SK-N-SH (cell line): ENCODE results near the gene VPS8. TPM values are rescaled to one million over a fixed set of nuclear protein-coding genes. Genes with fewer than 3 reads are reported as not detected.

ENCODE experiments used
- CTCF ChIA-PET: fragments of 300-600, 350-600 bp; formaldehyde crosslinking; extraction: SDS; loops from one replicate; lab custom pipeline; 2021; lab: Yijun Ruan, JAX
- POLR2A ChIA-PET: fragments of 350-600 bp; sonication (Branson Sonifier 250); formaldehyde crosslinking; extraction: SDS; loops from one replicate; lab custom pipeline; 2020; ENCODE audit warnings: antibody characterized with exemption, inconsistent platforms; lab: Yijun Ruan, JAX
- DNase-seq: peaks from one replicate; pipeline ENCODE4 v3.0.0; 2012
- H2AFZ ChIP-seq: fragments of 200-600 bp; sonication (generic); 2 replicates; pipeline ENCODE4 v1.8.1; 2016; ENCODE audit warnings: antibody characterized with exemption, mild to moderate bottlenecking, low read depth
- H3F3A ChIP-seq: fragments of 200-600 bp; sonication (generic); replicated peaks from 2 replicates; pipeline ENCODE3; 2016; ENCODE audit warnings: antibody characterized with exemption, mild to moderate bottlenecking; ENCODE audit not compliant: insufficient read depth
- H3K27ac ChIP-seq, 2 experiments: fragments of 200-500 bp in 1 of 2; fragments of 200-600 bp in 1 of 2; sonication (Bioruptor generic) in 1 of 2; sonication (generic), shearing (Covaris generic) in 1 of 2; 2 replicates each; pipeline versions ENCODE4 v1.5.1 to v1.6.1; 2014 to 2016; ENCODE audit warnings: low read depth in 2 of 2, inconsistent platforms in 1 of 2, low read length in 1 of 2, mild to moderate bottlenecking in 1 of 2, mixed read lengths in 1 of 2
- H3K27me3 ChIP-seq: fragments of 200-600 bp; sonication (generic), shearing (Covaris generic); 2 replicates; pipeline ENCODE4 v1.6.1; 2016; ENCODE audit warnings: mixed run types; ENCODE audit not compliant: insufficient read depth
- H3K36me3 ChIP-seq, 2 experiments: fragments of 200-500 bp in 1 of 2; fragments of 200-600 bp in 1 of 2; sonication (Bioruptor generic) in 1 of 2; sonication (generic) in 1 of 2; replicated peaks in 1 of 2; 2 replicates each; pipeline versions ENCODE3 to v1.5.1; 2014 to 2016; ENCODE audit warnings: low read length in 1 of 2, mild to moderate bottlenecking in 1 of 2; ENCODE audit not compliant: insufficient read depth in 2 of 2, control insufficient read depth in 1 of 2
- H3K4me1 ChIP-seq, 2 experiments: fragments of 200-500 bp in 1 of 2; fragments of 200-600 bp in 1 of 2; sonication (Bioruptor generic) in 1 of 2; sonication (generic), shearing (Covaris generic) in 1 of 2; 2 replicates each; pipeline versions ENCODE4 v1.5.1 to v1.6.1; 2014 to 2016; ENCODE audit warnings: low read depth in 1 of 2, low read length in 1 of 2, mixed run types in 1 of 2; ENCODE audit not compliant: insufficient read depth in 2 of 2, control insufficient read depth in 1 of 2
- H3K4me2 ChIP-seq: fragments of 200-600 bp; sonication (generic), shearing (Covaris generic); 2 replicates; pipeline ENCODE4 v1.6.1; 2017; ENCODE audit warnings: mixed run types
- H3K4me3 ChIP-seq, 2 experiments: fragments of 200-500 bp in 1 of 2; fragments of 200-600 bp in 1 of 2; sonication (Bioruptor generic) in 1 of 2; sonication (generic), shearing (Covaris generic) in 1 of 2; 2 replicates each; pipeline versions ENCODE4 v1.5.1 to v1.8.1; 2014 to 2016; ENCODE audit warnings: low read depth in 2 of 2, inconsistent platforms in 1 of 2, low read length in 1 of 2, mild to moderate bottlenecking in 1 of 2, mixed read lengths in 1 of 2, moderate library complexity in 1 of 2
- H3K79me2 ChIP-seq: fragments of 200-600 bp; sonication (generic); 2 replicates; pipeline ENCODE4 v1.8.1; 2017; ENCODE audit warnings: mild to moderate bottlenecking; ENCODE audit not compliant: insufficient read depth
- H3K9ac ChIP-seq: fragments of 200-600 bp; sonication (generic); 2 replicates; pipeline ENCODE4 v1.6.1; 2017; ENCODE audit warnings: mixed run types
- H3K9me2 ChIP-seq: fragments of 200-600 bp; sonication (generic); 2 replicates; pipeline ENCODE4 v1.6.1; 2017; ENCODE audit warnings: mixed run types
- H3K9me3 ChIP-seq: fragments of 200-600 bp; sonication (generic); 2 replicates; pipeline ENCODE4 v1.6.1; 2017; ENCODE audit warnings: mixed run types, mild to moderate bottlenecking, moderate library complexity
- H4K20me1 ChIP-seq: fragments of 200-600 bp; sonication (generic); 2 replicates; pipeline ENCODE4 v1.6.1; 2017; ENCODE audit warnings: mild to moderate bottlenecking, mixed run types; ENCODE audit not compliant: insufficient read depth
- CTCF ChIP-seq: fragments of 200-600 bp; sonication (generic); IDR thresholded peaks from 2 replicates; pipeline ENCODE4 v1.6.1; 2017; ENCODE audit warnings: antibody characterized with exemption, mild to moderate bottlenecking, moderate library complexity
- ELF1 ChIP-seq: IDR thresholded peaks from 2 replicates; pipeline ENCODE4 v1.4.0; 2012
- EP300 ChIP-seq, 2 experiments: IDR thresholded peaks; 2 replicates each; pipeline versions ENCODE4 v1.4.0 to v1.6.1; 2012; ENCODE audit warnings: borderline replicate concordance in 1 of 2, low read depth in 1 of 2, low read length in 1 of 2
- EZH2phosphoT487 ChIP-seq: fragments of 200-600 bp; sonication (generic); IDR thresholded peaks from 2 replicates; pipeline ENCODE4 v1.6.1; 2017; ENCODE audit warnings: low read depth, mixed run types, mild to moderate bottlenecking, antibody characterized with exemption, moderate library complexity, borderline replicate concordance
- FOXJ3 ChIP-seq: sonication (generic); formaldehyde crosslinking; IDR thresholded peaks from 2 replicates; pipeline ENCODE4 v1.5.1; 2020; ENCODE audit warnings: mild to moderate bottlenecking, missing genetic modification reagents
- GABPA ChIP-seq: IDR thresholded peaks from 2 replicates; pipeline ENCODE4 v1.4.0; 2012; ENCODE audit warnings: low read depth, mild to moderate bottlenecking
- GATA2 ChIP-seq: sonication (generic); formaldehyde crosslinking; IDR thresholded peaks from 2 replicates; pipeline ENCODE4 v1.5.0; 2020; ENCODE audit warnings: mild to moderate bottlenecking, missing genetic modification reagents
- IRF3 ChIP-seq: fragments of 150-350 bp; IDR thresholded peaks from 2 replicates; pipeline ENCODE4 v1.6.1; 2016; ENCODE audit warnings: mild to moderate bottlenecking, low read depth, low read length
- JUND ChIP-seq: IDR thresholded peaks from 2 replicates; pipeline ENCODE4 v1.4.0; 2012
- MAX ChIP-seq: IDR thresholded peaks from 2 replicates; pipeline ENCODE4 v1.4.0; 2012; ENCODE audit warnings: low read depth
- MEF2A ChIP-seq: IDR thresholded peaks from 2 replicates; pipeline ENCODE4 v1.4.0; 2012; ENCODE audit warnings: low read depth, borderline replicate concordance
- MXI1 ChIP-seq: IDR thresholded peaks from 2 replicates; pipeline ENCODE4 v1.6.1; 2012; ENCODE audit warnings: mild to moderate bottlenecking, low read depth, low read length, improper control_type of control experiment
- NFIC ChIP-seq: IDR thresholded peaks from 2 replicates; pipeline ENCODE4 v1.4.0; 2012; ENCODE audit warnings: borderline replicate concordance
- POLR2AphosphoS5 ChIP-seq: IDR thresholded peaks from 2 replicates; pipeline ENCODE4 v1.6.1; 2012; ENCODE audit warnings: low read depth, low read length
- RAD21 ChIP-seq: IDR thresholded peaks from 2 replicates; pipeline ENCODE4 v1.6.1; 2012; ENCODE audit warnings: mild to moderate bottlenecking, low read length
- SIN3A ChIP-seq: IDR thresholded peaks from 2 replicates; pipeline ENCODE4 v1.6.1; 2012; ENCODE audit warnings: low read depth, mild to moderate bottlenecking, low read length, moderate library complexity, borderline replicate concordance
- TAF1 ChIP-seq: IDR thresholded peaks from 2 replicates; pipeline ENCODE4 v1.6.1; 2012; ENCODE audit warnings: low read depth, mild to moderate bottlenecking, low read length, moderate library complexity, borderline replicate concordance
- USF2 ChIP-seq: fragments of 150-350 bp; IDR thresholded peaks from 2 replicates; pipeline ENCODE4 v1.6.1; 2017; ENCODE audit warnings: antibody characterized with exemption, low read length, low read depth, borderline replicate concordance
- YY1 ChIP-seq: IDR thresholded peaks from 2 replicates; pipeline ENCODE4 v1.4.0; 2012; ENCODE audit warnings: low read depth, mild to moderate bottlenecking
- WGBS: methylation state at CpG from one replicate; pipeline ENCODE4 v1.1.6; 2017; ENCODE audit warnings: low lambda C conversion rate; 5-methylcytosine and 5-hydroxymethylcytosine counted together
- polyA plus RNA-seq, 3 experiments: library from polyadenylated mRNA; depleted of rRNA; stranded (reverse); fragments of >200 nt; gene quantifications; 2 replicates each; pipeline ENCODE4 v1.2.3, GENCODE V29; 2012

The VPS8 gene
- polyA plus RNA-seq, 1 of the 3 experiments (the other 2 are of a cell fraction) = 12.8 TPM

GRCh38 chr3:185024966-185025365 lies 213.0 kb downstream of the VPS8 start:
- CTCF ChIA-PET = interaction anchor here (1.3 kb wide), 1 partner anchor 13 kb away, joined by 3 read pairs; no protein-coding TSS in a partner anchor
- POLR2A ChIA-PET = no interaction called here
- H3K27ac ChIP-seq = no peak overlapping the region
- H4K20me1 ChIP-seq = no peaks in the 10 kb centered on the region
- H3K9me3 ChIP-seq = no peaks in the 10 kb centered on the region
- no peaks in the 10 kb centered on the region for H3K27me3 ChIP-seq
- H3K79me2 ChIP-seq = no peaks in the 10 kb centered on the region
- TF ChIP-seq MEF2A (no peak), MAX (no peak), GABPA (no peak), EZH2phosphoT487 (no peak), SIN3A (no peak)
- TF ChIP-seq, all 33 proteins: peak for 0
- WGBS = 96% methylated on average over 2 of the region's 2 CpGs
- no peak overlapping the region for H2AFZ ChIP-seq
- H3K9me2 ChIP-seq = 0 out of 2 replicates have a peak, but pooled peaks cover 3% of the 10 kb centered on the region
- peaks cover 0 to 7% of the 10 kb centered on the region in 2 experiments for H3K36me3 ChIP-seq
- no peak for DNase-seq
- H3K9ac ChIP-seq = no peak overlapping the region
- peaks cover 4% of the 10 kb centered on the region for H3F3A ChIP-seq
- H3K4me2 ChIP-seq = no peak overlapping the region
- no peak overlapping the region for H3K4me3 ChIP-seq
- no peaks in the 10 kb centered on the region for H3K4me1 ChIP-seq

- Histone ChIP-seq H3F3A (no peaks in the 10 kb centered on the region), H3K79me2 (no peaks in the 10 kb centered on the region), H3K9me2 (no peaks in the 10 kb centered on the region), H3K27me3 (no peaks in the 10 kb centered on the region), H4K20me1 (no peaks in the 10 kb centered on the region), H3K9me3 (no peaks in the 10 kb centered on the region), H3K27ac (no peak overlapping the region), H2AFZ (no peak overlapping the region), H3K4me1 (no peaks in the 10 kb centered on the region), H3K36me3 (peaks cover 0 to 7% of the 10 kb centered on the region in 2 experiments), H3K9ac (no peak overlapping the region), H3K4me2 (no peak overlapping the region), H3K4me3 (no peak overlapping the region)
- ChIA-PET POLR2A (no interaction called here), CTCF (no interaction called here)
- no peak for TF ChIP-seq RAD21
- TF ChIP-seq EZH2phosphoT487 = no peak
- no peak for TF ChIP-seq POLR2AphosphoS5
- TF ChIP-seq USF2 = no peak
- 82% methylated on average over 3 of the region's 3 CpGs for WGBS
- DNase-seq = no peak
Measured at GRCh38 chr3:185028121-185028520, 216.2 kb downstream of the VPS8 start.

GRCh38 chr3:185029086-185029485 lies 217.1 kb downstream of the VPS8 start:
- Histone ChIP-seq H4K20me1 (no peaks in the 10 kb centered on the region), H3F3A (no peaks in the 10 kb centered on the region), H3K4me1 (no peaks in the 10 kb centered on the region), H3K4me3 (no peak overlapping the region), H3K9me3 (no peaks in the 10 kb centered on the region), H3K36me3 (peaks cover 0 to 7% of the 10 kb centered on the region in 2 experiments), H3K9me2 (no peaks in the 10 kb centered on the region), H3K27me3 (no peaks in the 10 kb centered on the region), H2AFZ (no peak overlapping the region), H3K27ac (no peak overlapping the region), H3K4me2 (no peak overlapping the region), H3K79me2 (no peaks in the 10 kb centered on the region), H3K9ac (no peak overlapping the region)
- WGBS = 93% methylated on average over 1 of the region's 1 CpG
- ChIA-PET CTCF (interaction anchor here (0.6 kb wide), 1 partner anchor 13 kb away, joined by 3 read pairs; no protein-coding TSS in a partner anchor), POLR2A (no interaction called here)
- DNase-seq = no peak
- TF ChIP-seq GABPA (no peak), JUND (no peak), EZH2phosphoT487 (no peak), FOXJ3 (CRISPR knock-in tag) (no peak), TAF1 (no peak), EP300 (IDR thresholded peaks at IDR 0.05; ENCODE audit: borderline replicate concordance in 1 of 2, low read depth in 1 of 2, low read length in 1 of 2) (no peak), GATA2 (CRISPR knock-in tag) (no peak), RAD21 (no peak), MXI1 (no peak), YY1 (no peak), POLR2AphosphoS5 (no peak), IRF3 (no peak), CTCF (no peak), NFIC (no peak), ELF1 (no peak)
